ENCODE results near the gene TMEFF2. TPM values are rescaled to one million over a fixed set of nuclear protein-coding genes. Genes with fewer than 3 reads are reported as not detected.

The TMEFF2 gene
- total RNA-seq, 1 donor from 2014 or later, result not detected

- no peak for TF ChIP-seq CTCF (IDR thresholded peaks at IDR 0.05)
- no peaks in the 10 kb centered on the region for H3K9me3 ChIP-seq
- no peak for DNase-seq (ENCODE audit: low spot score in 2 of 2)
- H3K27ac ChIP-seq, result no peak overlapping the region
- H3K27me3 ChIP-seq, result no peaks in the 10 kb centered on the region
- intact Hi-C loops (cut with DNase I), result no loop called here
- no peaks in the 10 kb centered on the region for H3K36me3 ChIP-seq
- no peak overlapping the region for H3K4me3 ChIP-seq
- H3K4me1 ChIP-seq, result no peaks in the 10 kb centered on the region
These were observed 178.5 kb downstream of the TMEFF2 start for GRCh38 chr2:192016265-192016664.

- Histone ChIP-seq H3K9me3 (no peaks in the 10 kb centered on the region), H3K4me3 (no peak overlapping the region), H3K36me3 (no peaks in the 10 kb centered on the region), H3K4me1 (no peaks in the 10 kb centered on the region), H3K27me3 (no peaks in the 10 kb centered on the region), H3K27ac (no peak overlapping the region)
- no peak for TF ChIP-seq CTCF (IDR thresholded peaks at IDR 0.05)
- no peak for DNase-seq (ENCODE audit: low spot score in 2 of 2)
- intact Hi-C loops (cut with DNase I), result no loop called here
These were observed 181.5 kb downstream of the TMEFF2 start for GRCh38 chr2:192013211-192013610.

- no peaks in the 10 kb centered on the region for H3K4me1 ChIP-seq
- no peaks in the 10 kb centered on the region for H3K36me3 ChIP-seq
- DNase-seq (ENCODE audit: low spot score in 2 of 2), result no peak
- intact Hi-C loops (cut with DNase I), result no loop called here
- no peaks in the 10 kb centered on the region for H3K9me3 ChIP-seq
- H3K4me3 ChIP-seq, result no peak overlapping the region
- H3K27me3 ChIP-seq, result no peaks in the 10 kb centered on the region
- no peak for TF ChIP-seq CTCF (IDR thresholded peaks at IDR 0.05)
- no peak overlapping the region for H3K27ac ChIP-seq
These were observed 183.5 kb downstream of the TMEFF2 start for GRCh38 chr2:192011196-192011595.

GRCh38 chr2:192010073-192010472 is 184.7 kb downstream of the TMEFF2 start:
- no peak overlapping the region for H3K4me3 ChIP-seq
- DNase-seq (ENCODE audit: low spot score in 2 of 2), result no peak
- no peaks in the 10 kb centered on the region for H3K9me3 ChIP-seq
- no peaks in the 10 kb centered on the region for H3K36me3 ChIP-seq
- no peaks in the 10 kb centered on the region for H3K4me1 ChIP-seq
- H3K27ac ChIP-seq, result no peak overlapping the region
- no peaks in the 10 kb centered on the region for H3K27me3 ChIP-seq
- intact Hi-C loops (cut with DNase I), result no loop called here
- TF ChIP-seq CTCF (IDR thresholded peaks at IDR 0.05), result no peak

GRCh38 chr2:192007581-192008228 is 187.0 kb downstream of the TMEFF2 start:
- no peak overlapping the region for H3K4me3 ChIP-seq
- DNase-seq (ENCODE audit: low spot score in 2 of 2), result no peak
- H3K27me3 ChIP-seq, result no peaks in the 10 kb centered on the region
- H3K27ac ChIP-seq, result no peak overlapping the region
- intact Hi-C loops (cut with DNase I), result no loop called here
- no peaks in the 10 kb centered on the region for H3K36me3 ChIP-seq
- no peaks in the 10 kb centered on the region for H3K9me3 ChIP-seq
- H3K4me1 ChIP-seq, result no peaks in the 10 kb centered on the region
- no peak for TF ChIP-seq CTCF (IDR thresholded peaks at IDR 0.05)

- Histone ChIP-seq H3K27me3 (no peaks in the 10 kb centered on the region), H3K9me3 (no peaks in the 10 kb centered on the region), H3K4me1 (no peaks in the 10 kb centered on the region), H3K27ac (no peak overlapping the region), H3K4me3 (no peak overlapping the region), H3K36me3 (no peaks in the 10 kb centered on the region)
- DNase-seq (ENCODE audit: low spot score in 2 of 2), result no peak
- intact Hi-C loops (cut with DNase I), result no loop called here
- no peak for TF ChIP-seq CTCF (IDR thresholded peaks at IDR 0.05)
These were observed 189.5 kb downstream of the TMEFF2 start for GRCh38 chr2:192005211-192005610.
